ENCODE results near the gene EGFLAM. TPM values are rescaled to one million over a fixed set of nuclear protein-coding genes. Genes with fewer than 3 reads are reported as not detected.

EGFLAM gene
- total and polyA plus RNA-seq, 2 of the 4 experiments (the other 2 are of a cell fraction), result 0.77 to 1.1 TPM

DNA sequence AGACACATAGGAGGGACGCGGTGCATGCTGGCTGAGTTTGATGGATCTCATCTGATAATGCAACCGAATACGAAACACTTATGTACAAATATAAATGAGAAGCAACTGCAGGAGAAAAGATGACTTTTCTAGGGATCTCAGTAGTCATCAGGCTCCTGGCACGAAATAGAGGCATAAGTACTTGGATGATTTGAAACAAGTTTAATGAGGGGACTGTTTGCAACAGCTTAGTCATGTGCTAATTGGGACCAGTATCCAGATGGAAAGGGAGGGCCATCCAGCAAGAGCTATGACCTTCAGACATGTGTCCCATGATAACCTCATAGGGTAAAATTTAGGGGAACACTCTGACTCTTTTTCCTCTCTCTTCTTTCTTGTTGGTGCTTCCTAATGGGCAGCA is 123.0 kb downstream of the EGFLAM start:
- TF ChIP-seq MAZ (IDR thresholded peaks at IDR 0.05; ENCODE audit: borderline replicate concordance, low read depth, low read length), result no peak
- TF ChIP-seq, protein P1, sequence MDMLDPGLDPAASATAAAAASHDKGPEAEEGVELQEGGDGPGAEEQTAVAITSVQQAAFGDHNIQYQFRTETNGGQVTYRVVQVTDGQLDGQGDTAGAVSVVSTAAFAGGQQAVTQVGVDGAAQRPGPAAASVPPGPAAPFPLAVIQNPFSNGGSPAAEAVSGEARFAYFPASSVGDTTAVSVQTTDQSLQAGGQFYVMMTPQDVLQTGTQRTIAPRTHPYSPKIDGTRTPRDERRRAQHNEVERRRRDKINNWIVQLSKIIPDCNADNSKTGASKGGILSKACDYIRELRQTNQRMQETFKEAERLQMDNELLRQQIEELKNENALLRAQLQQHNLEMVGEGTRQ (IDR thresholded peaks at IDR 0.05; ENCODE audit: low read depth, low read length), result no peak
- no peaks in the 10 kb centered on the region for H4K20me1 ChIP-seq (ENCODE audit: insufficient read depth, low read length)
- H3K27ac ChIP-seq (ENCODE audit: insufficient read depth, low read length), result no peak overlapping the region
- WGBS, 2 experiments (ENCODE audit: extremely low coverage in 2 of 2, insufficient read length in 1 of 2), result 63% methylated on average over 1 of the region's 5 CpGs; no CpG with 5 or more reads in 1 of the 2 experiments
- no peak overlapping the region for H4K91ac ChIP-seq (ENCODE audit: insufficient read depth, low read depth, low read length)
- no peak overlapping the region for H4K8ac ChIP-seq (ENCODE audit: low read depth in 2 of 2, low read length in 2 of 2)
- no peak overlapping the region for H2AK5ac ChIP-seq (ENCODE audit: low read depth, low read length)
- no peak for ATAC-seq (ENCODE audit: low read depth)
- no peak overlapping the region for H2BK5ac ChIP-seq (ENCODE audit: low read depth, low read length, poor library complexity, severe bottlenecking)
- CTCF ChIA-PET, result interaction anchor here (3.0 kb wide), 1 partner anchor 60 kb away, joined by 12 read pairs; no protein-coding TSS in a partner anchor
- H2AK9ac ChIP-seq (replicated peaks; ENCODE audit: low read depth, low read length, poor library complexity), result no peak overlapping the region
- no peak overlapping the region for H3K4me2 ChIP-seq (ENCODE audit: low read depth, low read length)
- no peak overlapping the region for H3K56ac ChIP-seq (ENCODE audit: extremely low read depth, insufficient read depth, low read length)
- no peak overlapping the region for H3K4me3 ChIP-seq (ENCODE audit: insufficient read depth, low read depth, low read length)
- dilution Hi-C loops (cut with HindIII; ENCODE audit: low sequenced_read_pairs, unreplicated experiment) (no loop called here), in situ Hi-C loops (cut with MboI; ENCODE audit: low sequenced_read_pairs) (loop anchor here (25.0 kb wide), 1 partner anchor 931 kb away; no protein-coding TSS in a partner anchor), intact Hi-C loops (cut with micrococcal nuclease) (loop anchor here (5.0 kb wide), 2 partner anchors 171 to 901 kb away; no protein-coding TSS in a partner anchor)
- peaks cover 24% of the 10 kb centered on the region for H3K27me3 ChIP-seq (ENCODE audit: control insufficient read depth, insufficient read depth, low read length)
- H2BK20ac ChIP-seq (ENCODE audit: low read depth, low read length), result no peak overlapping the region
- no peak overlapping the region for H3K18ac ChIP-seq (ENCODE audit: low read depth, low read length)
- no peaks in the 10 kb centered on the region for H3K79me1 ChIP-seq (ENCODE audit: low read depth in 1 of 2, low read length in 2 of 2)
- no peak overlapping the region for H2AFZ ChIP-seq (replicated peaks; ENCODE audit: low read length, poor library complexity)
- no peak overlapping the region for H2BK120ac ChIP-seq (ENCODE audit: low read depth, low read length)
- no TSS peak for BruUV-seq (replicated peaks)
- no peaks in the 10 kb centered on the region for H3K9me1 ChIP-seq (ENCODE audit: insufficient read depth, low read length)
- no peak overlapping the region for H3K23ac ChIP-seq (ENCODE audit: low read depth, low read length)
- POLR2A ChIA-PET (ENCODE audit: unreplicated experiment), result no interaction called here
- no peak overlapping the region for H3K14ac ChIP-seq (replicated peaks; ENCODE audit: low read depth, low read length)
- H3K9me3 ChIP-seq (ENCODE audit: control insufficient read depth, insufficient read depth, low read length), result no peaks in the 10 kb centered on the region
- no peak overlapping the region for H4K5ac ChIP-seq (ENCODE audit: low read depth, low read length)
- H3K4ac ChIP-seq (ENCODE audit: low read depth, low read length), result no peak overlapping the region
- no peaks in the 10 kb centered on the region; the same call in 1 of the 2 replicates for H3K4me1 ChIP-seq (ENCODE audit: control insufficient read depth, insufficient read depth, low read length)
- H3K36me3 ChIP-seq (ENCODE audit: control insufficient read depth, insufficient read depth, low read length), result no peaks in the 10 kb centered on the region
- no peak overlapping the region for H3K9ac ChIP-seq (ENCODE audit: low read depth, low read length)
- H2BK15ac ChIP-seq (ENCODE audit: low read depth, low read length), result no peak overlapping the region
- DNase-seq, result no peak

Measured in IMR-90 (cell line).